ENCODE measurements around the gene GPX4.
A peak's percentile ranks its signal among the peaks of the same experiment; 100 is the strongest.
"Not testable (repeated sequence)": the region's sequence is repeated elsewhere in the genome, so short reads cannot be mapped to it uniquely, and the experiment has no call there.

Gene GPX4

GRCh38 chr19:1113986-1114483 lies 10.2 kb downstream of the GPX4 start:
- no peak for DNase-seq (ENCODE audit: low spot score)

- not testable (repeated sequence) for DNase-seq (ENCODE audit: low spot score)
Measured at GRCh38 chr19:1114728-1115127, 10.9 kb downstream of the GPX4 start.

- DNase-seq (ENCODE audit: low spot score), result no peak
Measured at GRCh38 chr19:1115646-1116420, 12.0 kb downstream of the GPX4 start.

- DNase-seq (ENCODE audit: low spot score), result no peak
Measured at GRCh38 chr19:1116726-1117581, 13.2 kb downstream of the GPX4 start.

GRCh38 chr19:1117654-1118053 lies 13.9 kb downstream of the GPX4 start:
- DNase-seq (ENCODE audit: low spot score), result no peak

GRCh38 chr19:1118999-1119398 lies 15.2 kb downstream of the GPX4 start:
- DNase-seq (ENCODE audit: low spot score), result no peak

- DNase-seq (ENCODE audit: low spot score), result no peak
Measured at GRCh38 chr19:1119475-1120217, 15.9 kb downstream of the GPX4 start.

GRCh38 chr19:1121395-1121794 lies 17.6 kb downstream of the GPX4 start:
- no peak for DNase-seq (ENCODE audit: low spot score)

- DNase-seq (ENCODE audit: low spot score), result no peak
Measured at GRCh38 chr19:1122021-1122971, 18.5 kb downstream of the GPX4 start.

- DNase-seq (ENCODE audit: low spot score), result peak; percentile 64
Measured at GRCh38 chr19:1122972-1123363, 19.2 kb downstream of the GPX4 start.

- DNase-seq (ENCODE audit: low spot score), result no peak
Measured at GRCh38 chr19:1123381-1123780, 19.6 kb downstream of the GPX4 start.

GRCh38 chr19:1123885-1124677 lies 20.3 kb downstream of the GPX4 start:
- DNase-seq (ENCODE audit: low spot score), result no peak

GRCh38 chr19:1125601-1126467 lies 22.0 kb downstream of the GPX4 start:
- no peak for DNase-seq (ENCODE audit: low spot score)

GRCh38 chr19:1126984-1127760 lies 23.4 kb downstream of the GPX4 start:
- no peak for DNase-seq (ENCODE audit: low spot score)

- DNase-seq (ENCODE audit: low spot score), result no peak
Measured at GRCh38 chr19:1128106-1128505, 24.3 kb downstream of the GPX4 start.

- not testable (repeated sequence) for DNase-seq (ENCODE audit: low spot score)
Measured at GRCh38 chr19:1129084-1129483, 25.3 kb downstream of the GPX4 start.

GRCh38 chr19:1129535-1129934 lies 25.7 kb downstream of the GPX4 start:
- no peak for DNase-seq (ENCODE audit: low spot score)
